SK-N-SH (cell line): ENCODE measurements around the gene IL11RA. TPM values are rescaled to one million over a fixed set of nuclear protein-coding genes. Genes with fewer than 3 reads are reported as not detected.

Experiments used
- EZH2phosphoT487 ChIP-seq: fragments of 200-600 bp; sonication (generic); IDR thresholded peaks from 2 replicates; pipeline ENCODE4 v1.6.1; 2017; ENCODE audit warnings: low read depth, mixed run types, mild to moderate bottlenecking, antibody characterized with exemption, moderate library complexity, borderline replicate concordance
- RFX5 ChIP-seq: IDR thresholded peaks from 2 replicates; pipeline ENCODE4 v1.6.1; 2012; ENCODE audit warnings: mild to moderate bottlenecking, improper control_type of control experiment, low read length
- TEAD4 ChIP-seq: IDR thresholded peaks from 2 replicates; pipeline ENCODE4 v1.4.0; 2012; ENCODE audit warnings: mild to moderate bottlenecking, borderline replicate concordance; ENCODE audit not compliant: insufficient read depth
- polyA plus RNA-seq, 3 experiments: library from polyadenylated mRNA; depleted of rRNA; stranded (reverse); fragments of >200 nt; gene quantifications; 2 replicates each; pipeline ENCODE4 v1.2.3, GENCODE V29; 2012
- small RNA-seq, 7 experiments: library from RNA; depleted of rRNA; stranded (forward); fragments of <200 nt; gene quantifications; one replicate each; pipeline ENCODE3, GENCODE V24; 2012

Gene IL11RA
- polyA plus RNA-seq, 1 of the 3 experiments (the other 2 are of a cell fraction): 16.5 TPM

DNA sequence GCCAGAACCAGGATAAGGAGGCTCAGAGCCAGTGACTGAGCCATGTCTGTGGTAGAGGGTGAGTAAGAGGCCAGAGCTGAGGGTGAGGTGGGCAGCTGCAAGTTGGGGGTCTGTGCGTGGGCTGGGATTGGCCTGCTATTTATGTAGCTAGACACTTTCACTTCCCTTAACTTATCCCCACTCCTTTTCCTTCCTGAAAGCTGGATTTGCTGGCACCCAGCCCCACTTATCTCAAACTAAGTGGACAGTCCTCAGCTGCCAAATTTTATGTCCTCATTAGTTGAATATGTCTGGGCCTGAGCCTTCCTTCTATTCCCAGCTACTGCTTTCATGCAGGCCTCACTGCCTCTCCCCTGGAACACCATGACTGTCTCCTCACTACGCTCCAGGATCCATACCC is 58.0 kb downstream of the IL11RA start, which contains the start of gene CCL21 (continued):
- TF ChIP-seq TEAD4: no peak
- no peak for TF ChIP-seq RFX5
- TF ChIP-seq EZH2phosphoT487: no peak
- TF ChIP-seq, all 33 proteins: peak for 0

Small RNA genes lying within 50 kb of the gene (small RNA-seq; reads per million reads assigned to genes)
- 0 reads per million in 7 experiments for gene CCL27

Other genes with a start within 250 kb of the IL11RA start
- gene FAM219A, start 193.6 kb upstream of the IL11RA start, polyA plus RNA-seq (2012; rRNA removed): 15.7 and 18.5 TPM in 2 replicates
- 0.46 and 0.55 TPM in 2 replicates for gene DNAI1, start 193.4 kb upstream of the IL11RA start, polyA plus RNA-seq (2012; rRNA removed)
- 1.2 and 1.5 TPM in 2 replicates for gene ENHO, start 129.2 kb upstream of the IL11RA start, polyA plus RNA-seq (2012; rRNA removed)
- gene CNTFR, start 62.5 kb upstream of the IL11RA start, polyA plus RNA-seq (2012; rRNA removed): 1.8 and 3.7 TPM in 2 replicates
- gene RPP25L, start 40.1 kb upstream of the IL11RA start, polyA plus RNA-seq (2012; rRNA removed): 46.3 and 47.6 TPM in 2 replicates
- gene DCTN3, start 31.7 kb upstream of the IL11RA start, polyA plus RNA-seq (2012; rRNA removed): 210 and 300 TPM in 2 replicates
- 0.08 and 0.11 TPM in 2 replicates for gene ARID3C, start 23.1 kb upstream of the IL11RA start, polyA plus RNA-seq (2012; rRNA removed)
- gene SIGMAR1, start 14.4 kb upstream of the IL11RA start, polyA plus RNA-seq (2012; rRNA removed): 73.7 and 79.0 TPM in 2 replicates
- 45.9 and 49.1 TPM in 2 replicates for gene GALT, start 5.5 kb upstream of the IL11RA start, polyA plus RNA-seq (2012; rRNA removed)
- 0.10 TPM in 1 of 2 replicates, not detected in the other for gene CCL27, start 10.5 kb downstream of the IL11RA start, polyA plus RNA-seq (2012; rRNA removed)
- not detected in 2 replicates for gene CCL19, start 39.1 kb downstream of the IL11RA start, polyA plus RNA-seq (2012; rRNA removed)
- gene CCL21, start 58.0 kb downstream of the IL11RA start, polyA plus RNA-seq (2012; rRNA removed): not detected in 2 replicates